Measurements from ENCODE around the gene SARDH. TPM values are rescaled to one million over a fixed set of nuclear protein-coding genes. Genes with fewer than 3 reads are reported as not detected.

The SARDH gene
- total RNA-seq, 1 experiment from 2014 or later = 5.6 TPM

DNA sequence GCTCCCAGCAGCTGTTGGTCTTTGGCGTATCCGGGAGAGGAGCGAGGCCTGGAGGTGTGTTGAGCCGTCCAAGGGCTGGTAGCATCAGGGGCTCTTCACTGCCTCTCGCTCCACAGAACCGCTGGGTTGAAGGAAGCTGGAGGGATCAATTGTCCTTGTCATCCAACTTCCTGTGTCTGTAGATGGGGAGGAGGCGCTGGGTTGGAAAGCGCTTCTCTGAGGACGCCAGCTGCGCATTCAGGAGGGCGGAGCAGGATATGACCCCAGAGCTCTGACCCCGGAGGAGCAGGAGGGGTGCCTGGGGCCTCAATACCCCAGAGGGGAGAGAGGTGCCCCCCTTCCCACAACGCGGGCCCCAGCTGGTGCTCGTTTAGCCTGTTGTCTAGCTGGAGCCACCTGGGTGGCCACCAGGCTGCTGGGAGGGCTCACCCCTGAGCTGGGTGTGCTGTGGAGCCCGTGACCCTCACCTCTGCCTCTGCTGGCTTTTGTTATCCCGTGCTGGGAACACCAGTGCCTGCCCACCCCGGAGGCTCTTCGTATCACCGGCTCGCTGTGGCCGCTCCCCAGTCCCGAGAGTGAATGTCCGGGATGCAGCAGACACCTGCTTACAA, 104.0 kb downstream of the SARDH start (continued):
- TF ChIP-seq, protein P1, sequence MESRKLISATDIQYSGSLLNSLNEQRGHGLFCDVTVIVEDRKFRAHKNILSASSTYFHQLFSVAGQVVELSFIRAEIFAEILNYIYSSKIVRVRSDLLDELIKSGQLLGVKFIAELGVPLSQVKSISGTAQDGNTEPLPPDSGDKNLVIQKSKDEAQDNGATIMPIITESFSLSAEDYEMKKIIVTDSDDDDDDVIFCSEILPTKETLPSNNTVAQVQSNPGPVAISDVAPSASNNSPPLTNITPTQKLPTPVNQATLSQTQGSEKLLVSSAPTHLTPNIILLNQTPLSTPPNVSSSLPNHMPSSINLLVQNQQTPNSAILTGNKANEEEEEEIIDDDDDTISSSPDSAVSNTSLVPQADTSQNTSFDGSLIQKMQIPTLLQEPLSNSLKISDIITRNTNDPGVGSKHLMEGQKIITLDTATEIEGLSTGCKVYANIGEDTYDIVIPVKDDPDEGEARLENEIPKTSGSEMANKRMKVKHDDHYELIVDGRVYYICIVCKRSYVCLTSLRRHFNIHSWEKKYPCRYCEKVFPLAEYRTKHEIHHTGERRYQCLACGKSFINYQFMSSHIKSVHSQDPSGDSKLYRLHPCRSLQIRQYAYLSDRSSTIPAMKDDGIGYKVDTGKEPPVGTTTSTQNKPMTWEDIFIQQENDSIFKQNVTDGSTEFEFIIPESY (IDR thresholded peaks at IDR 0.05; ENCODE audit: extremely low read depth, insufficient replicate concordance, low read length) = no peak
- TF ChIP-seq POLR2AphosphoS5 (IDR thresholded peaks at IDR 0.05; ENCODE audit: low read depth, low read length) (no peak), RAD21 (IDR thresholded peaks at IDR 0.05; ENCODE audit: low read depth) (no peak)

DNA sequence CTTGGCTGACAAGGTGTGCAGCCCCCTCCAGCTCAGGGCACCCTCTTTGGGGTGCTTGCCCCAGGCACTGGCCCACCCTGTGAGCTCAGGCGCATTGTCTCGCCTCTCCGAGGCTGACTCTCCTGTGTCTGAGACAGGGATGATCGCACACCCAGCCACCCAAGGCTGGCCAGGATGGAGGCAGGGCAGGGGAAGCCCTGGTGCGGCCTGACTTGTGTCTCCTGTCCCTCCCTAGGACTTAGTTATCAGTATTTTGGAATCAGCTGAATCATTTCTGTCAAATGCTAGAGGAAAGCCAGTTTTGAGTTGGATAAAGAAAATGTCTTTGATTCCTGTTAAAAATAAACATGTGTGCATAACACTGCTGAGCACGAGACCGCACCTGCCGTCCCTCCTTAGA, 104.5 kb downstream of the SARDH start:
- Histone ChIP-seq H4K20me1 (ENCODE audit: insufficient read depth) (no peaks in the 10 kb centered on the region), H3K4me3 (replicated peaks in 1 of 2; ENCODE audit: low read depth in 1 of 2, low read length in 2 of 2) (no peak overlapping the region), H3K36me3 (ENCODE audit: control insufficient read depth in 1 of 2, insufficient read depth in 2 of 2, low read length in 2 of 2) (no peaks in the 10 kb centered on the region), H3K9ac (ENCODE audit: low read length) (no peak overlapping the region), H3K9me2 (ENCODE audit: insufficient read depth) (no peaks in the 10 kb centered on the region), H2AFZ (ENCODE audit: low read depth, low read length, poor library complexity, severe bottlenecking) (no peak overlapping the region), H3K27ac (ENCODE audit: low read depth, low read length) (no peak overlapping the region), H3K9me3 (ENCODE audit: control insufficient read depth in 1 of 2, insufficient read depth in 1 of 2, low read depth in 1 of 2, low read length in 2 of 2) (no peaks in the 10 kb centered on the region), H3K4me2 (ENCODE audit: low read length) (no peak overlapping the region), H3K4me1 (ENCODE audit: control insufficient read depth in 1 of 2, insufficient read depth in 2 of 2, low read length in 2 of 2) (no peaks in the 10 kb centered on the region; a peak in 1 of 4 replicates), H3K79me2 (ENCODE audit: insufficient read depth, low read length) (no peaks in the 10 kb centered on the region), H3K27me3 (ENCODE audit: insufficient read depth, low read length) (peaks cover 7% of the 10 kb centered on the region; the same call in 1 of the 2 replicates)
- POLR2A ChIA-PET = no interaction called here
- TF ChIP-seq POLR2A (IDR thresholded peaks at IDR 0.05; ENCODE audit: borderline replicate concordance, extremely low read depth, insufficient read depth, insufficient read length) = no peak
- TF ChIP-seq, protein P1 (IDR thresholded peaks at IDR 0.05; ENCODE audit: extremely low read depth, insufficient replicate concordance, low read length) = no peak
- TF ChIP-seq POLR2AphosphoS5 (IDR thresholded peaks at IDR 0.05; ENCODE audit: low read depth, low read length) = no peak
- no peak for TF ChIP-seq JUND (IDR thresholded peaks at IDR 0.05)
- TF ChIP-seq ELF1 (IDR thresholded peaks at IDR 0.05; ENCODE audit: borderline replicate concordance, low read depth) = no peak
- TF ChIP-seq, protein P2, sequence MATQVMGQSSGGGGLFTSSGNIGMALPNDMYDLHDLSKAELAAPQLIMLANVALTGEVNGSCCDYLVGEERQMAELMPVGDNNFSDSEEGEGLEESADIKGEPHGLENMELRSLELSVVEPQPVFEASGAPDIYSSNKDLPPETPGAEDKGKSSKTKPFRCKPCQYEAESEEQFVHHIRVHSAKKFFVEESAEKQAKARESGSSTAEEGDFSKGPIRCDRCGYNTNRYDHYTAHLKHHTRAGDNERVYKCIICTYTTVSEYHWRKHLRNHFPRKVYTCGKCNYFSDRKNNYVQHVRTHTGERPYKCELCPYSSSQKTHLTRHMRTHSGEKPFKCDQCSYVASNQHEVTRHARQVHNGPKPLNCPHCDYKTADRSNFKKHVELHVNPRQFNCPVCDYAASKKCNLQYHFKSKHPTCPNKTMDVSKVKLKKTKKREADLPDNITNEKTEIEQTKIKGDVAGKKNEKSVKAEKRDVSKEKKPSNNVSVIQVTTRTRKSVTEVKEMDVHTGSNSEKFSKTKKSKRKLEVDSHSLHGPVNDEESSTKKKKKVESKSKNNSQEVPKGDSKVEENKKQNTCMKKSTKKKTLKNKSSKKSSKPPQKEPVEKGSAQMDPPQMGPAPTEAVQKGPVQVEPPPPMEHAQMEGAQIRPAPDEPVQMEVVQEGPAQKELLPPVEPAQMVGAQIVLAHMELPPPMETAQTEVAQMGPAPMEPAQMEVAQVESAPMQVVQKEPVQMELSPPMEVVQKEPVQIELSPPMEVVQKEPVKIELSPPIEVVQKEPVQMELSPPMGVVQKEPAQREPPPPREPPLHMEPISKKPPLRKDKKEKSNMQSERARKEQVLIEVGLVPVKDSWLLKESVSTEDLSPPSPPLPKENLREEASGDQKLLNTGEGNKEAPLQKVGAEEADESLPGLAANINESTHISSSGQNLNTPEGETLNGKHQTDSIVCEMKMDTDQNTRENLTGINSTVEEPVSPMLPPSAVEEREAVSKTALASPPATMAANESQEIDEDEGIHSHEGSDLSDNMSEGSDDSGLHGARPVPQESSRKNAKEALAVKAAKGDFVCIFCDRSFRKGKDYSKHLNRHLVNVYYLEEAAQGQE (IDR thresholded peaks at IDR 0.05; ENCODE audit: low read depth) = no peak
- no peak for TF ChIP-seq YY1 (IDR thresholded peaks at IDR 0.05; ENCODE audit: extremely low read depth, insufficient replicate concordance, low read depth, low read length)
- no peak for TF ChIP-seq ZNF274 (IDR thresholded peaks at IDR 0.05; ENCODE audit: low read depth, low read length)
- TF ChIP-seq ZFX (IDR thresholded peaks at IDR 0.05) = no peak
- TF ChIP-seq, protein P3, sequence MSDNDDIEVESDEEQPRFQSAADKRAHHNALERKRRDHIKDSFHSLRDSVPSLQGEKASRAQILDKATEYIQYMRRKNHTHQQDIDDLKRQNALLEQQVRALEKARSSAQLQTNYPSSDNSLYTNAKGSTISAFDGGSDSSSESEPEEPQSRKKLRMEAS (IDR thresholded peaks at IDR 0.05) = no peak
- TF ChIP-seq CBX3 (IDR thresholded peaks at IDR 0.05; ENCODE audit: low read depth) = no peak
- TF ChIP-seq SP1 (IDR thresholded peaks at IDR 0.05; ENCODE audit: low read depth) = no peak
- no peak for TF ChIP-seq SRF (IDR thresholded peaks at IDR 0.05; ENCODE audit: low read depth)
- TF ChIP-seq SIN3A (IDR thresholded peaks at IDR 0.05; ENCODE audit: low read depth) = no peak
- no peak for TF ChIP-seq RAD21 (IDR thresholded peaks at IDR 0.05; ENCODE audit: low read depth)
- RAD21 ChIA-PET (ENCODE audit: low non-redundant PET in 1 of 2, low total read pairs in 2 of 2, uncharacterized antibody in 2 of 2, unreplicated experiment in 2 of 2) = no interaction called here
- intact Hi-C loops (cut with micrococcal nuclease) = no loop called here
- no TSS peak for BruUV-seq (replicated peaks)
- DNase-seq (ENCODE audit: low read depth, low spot score) (no peak), ATAC-seq (no peak)
- CTCF ChIA-PET = no interaction called here

Data from HCT116 (cell line).